ENCODE data around the gene CCDC34.

The CCDC34 gene

DNA sequence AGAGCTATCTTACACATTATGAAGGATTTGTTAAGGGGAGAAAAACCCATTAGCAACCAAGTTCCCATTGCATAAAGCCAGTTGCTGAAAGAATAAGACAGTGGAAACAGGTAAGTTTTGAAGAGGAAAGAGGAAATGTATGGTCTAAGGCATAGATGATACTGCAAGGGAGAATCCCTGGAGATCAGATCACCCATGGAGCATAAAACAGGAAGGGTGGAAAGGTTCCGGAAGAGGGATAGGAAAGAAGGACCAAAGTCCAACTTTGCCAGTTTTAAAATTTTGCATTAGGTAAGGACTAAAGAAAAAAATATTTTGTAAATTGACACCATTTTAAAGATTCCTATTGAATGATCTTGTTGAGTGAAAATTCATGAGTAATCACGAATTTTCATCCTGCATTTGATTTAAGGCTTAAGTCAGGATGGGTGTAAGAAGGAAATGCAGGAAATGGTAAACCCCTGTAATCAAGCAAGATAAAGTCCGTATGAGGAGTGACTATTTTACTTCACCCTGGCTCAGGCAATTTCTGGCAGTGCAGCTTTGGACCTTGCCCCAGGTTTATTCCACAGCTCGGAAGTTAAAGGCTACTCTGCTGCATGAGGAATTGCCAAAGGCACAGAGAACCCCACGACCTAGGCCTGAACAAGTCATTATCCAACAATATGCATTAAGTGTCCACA is 70.9 kb downstream of the CCDC34 start:
- Histone ChIP-seq H3F3A (ENCODE audit: low read depth) (no peaks in the 10 kb centered on the region), H3K9me2 (replicated peaks; ENCODE audit: low read depth, low read length) (no peaks in the 10 kb centered on the region), H3K9ac (ENCODE audit: low read depth, low read length, poor library complexity, severe bottlenecking) (no peak overlapping the region), H3K4me2 (ENCODE audit: low read depth, low read length, poor library complexity, severe bottlenecking) (no peak overlapping the region), H3K9me3 (ENCODE audit: insufficient read depth, low read depth, low read length) (peaks cover 7% of the 10 kb centered on the region; the same call in 1 of the 2 replicates), H3K27me3 (ENCODE audit: insufficient read depth, low read length, poor library complexity, severe bottlenecking) (no peaks in the 10 kb centered on the region), H4K20me1 (ENCODE audit: insufficient read depth, low read length, poor library complexity, severe bottlenecking) (no peaks in the 10 kb centered on the region), H3K79me2 (ENCODE audit: insufficient read depth, low read length) (no peaks in the 10 kb centered on the region), H2AFZ (ENCODE audit: low read length) (no peak overlapping the region), H3K36me3 (ENCODE audit: insufficient read depth, low read length) (no peaks in the 10 kb centered on the region), H3K4me1 (ENCODE audit: insufficient read depth, low read length, poor library complexity, severe bottlenecking) (no peaks in the 10 kb centered on the region), H3K4me3 (ENCODE audit: low read length, poor library complexity, severe bottlenecking) (no peak overlapping the region)
- TF ChIP-seq, protein P1, sequence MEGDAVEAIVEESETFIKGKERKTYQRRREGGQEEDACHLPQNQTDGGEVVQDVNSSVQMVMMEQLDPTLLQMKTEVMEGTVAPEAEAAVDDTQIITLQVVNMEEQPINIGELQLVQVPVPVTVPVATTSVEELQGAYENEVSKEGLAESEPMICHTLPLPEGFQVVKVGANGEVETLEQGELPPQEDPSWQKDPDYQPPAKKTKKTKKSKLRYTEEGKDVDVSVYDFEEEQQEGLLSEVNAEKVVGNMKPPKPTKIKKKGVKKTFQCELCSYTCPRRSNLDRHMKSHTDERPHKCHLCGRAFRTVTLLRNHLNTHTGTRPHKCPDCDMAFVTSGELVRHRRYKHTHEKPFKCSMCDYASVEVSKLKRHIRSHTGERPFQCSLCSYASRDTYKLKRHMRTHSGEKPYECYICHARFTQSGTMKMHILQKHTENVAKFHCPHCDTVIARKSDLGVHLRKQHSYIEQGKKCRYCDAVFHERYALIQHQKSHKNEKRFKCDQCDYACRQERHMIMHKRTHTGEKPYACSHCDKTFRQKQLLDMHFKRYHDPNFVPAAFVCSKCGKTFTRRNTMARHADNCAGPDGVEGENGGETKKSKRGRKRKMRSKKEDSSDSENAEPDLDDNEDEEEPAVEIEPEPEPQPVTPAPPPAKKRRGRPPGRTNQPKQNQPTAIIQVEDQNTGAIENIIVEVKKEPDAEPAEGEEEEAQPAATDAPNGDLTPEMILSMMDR (conservative IDR thresholded peaks at IDR 0.05; ENCODE audit: low read length), result no peak
- no peak for TF ChIP-seq EZH2phosphoT487 (IDR thresholded peaks at IDR 0.05; ENCODE audit: borderline replicate concordance)

DNA sequence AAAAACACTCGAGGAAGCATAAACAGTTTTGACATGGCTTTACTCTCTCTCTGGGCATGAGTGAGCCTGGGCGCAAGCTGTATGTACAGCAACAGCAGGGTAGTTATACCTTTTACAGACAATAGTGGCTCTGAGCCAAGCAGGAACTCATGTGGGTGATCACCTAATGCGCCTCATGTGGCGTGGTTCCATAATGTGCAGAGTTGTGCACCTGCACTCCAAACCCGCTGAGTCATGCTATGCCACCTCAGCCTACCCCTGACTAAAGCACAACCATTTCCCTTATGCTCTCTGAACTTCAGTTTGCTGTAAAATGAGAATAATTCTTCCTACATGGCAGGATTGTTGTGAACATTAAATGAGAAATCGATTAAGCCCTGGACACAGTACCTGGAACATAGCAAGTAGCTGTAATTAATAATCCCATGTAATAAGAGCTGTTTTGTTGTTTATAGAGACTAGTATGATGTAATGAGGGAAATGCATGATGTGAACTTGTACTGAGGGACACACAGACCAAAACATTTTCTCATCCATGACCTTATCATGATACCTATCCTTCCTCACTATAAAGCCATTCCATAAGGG is 71.6 kb downstream of the CCDC34 start:
- Histone ChIP-seq H3K36me3 (ENCODE audit: insufficient read depth, low read length) (no peaks in the 10 kb centered on the region), H3K4me1 (ENCODE audit: insufficient read depth, low read length, poor library complexity, severe bottlenecking) (no peaks in the 10 kb centered on the region), H4K20me1 (ENCODE audit: insufficient read depth, low read length, poor library complexity, severe bottlenecking) (no peaks in the 10 kb centered on the region), H3K9ac (ENCODE audit: low read depth, low read length, poor library complexity, severe bottlenecking) (no peak overlapping the region), H2AFZ (ENCODE audit: low read length) (no peak overlapping the region), H3F3A (ENCODE audit: low read depth) (no peaks in the 10 kb centered on the region), H3K4me3 (ENCODE audit: low read length, poor library complexity, severe bottlenecking) (no peak overlapping the region), H3K4me2 (ENCODE audit: low read depth, low read length, poor library complexity, severe bottlenecking) (no peak overlapping the region), H3K79me2 (ENCODE audit: insufficient read depth, low read length) (no peaks in the 10 kb centered on the region), H3K27me3 (ENCODE audit: insufficient read depth, low read length, poor library complexity, severe bottlenecking) (no peaks in the 10 kb centered on the region), H3K9me2 (replicated peaks; ENCODE audit: low read depth, low read length) (no peaks in the 10 kb centered on the region), H3K9me3 (ENCODE audit: insufficient read depth, low read depth, low read length) (peaks cover 7% of the 10 kb centered on the region; the same call in 1 of the 2 replicates)
- TF ChIP-seq, protein P1 (conservative IDR thresholded peaks at IDR 0.05; ENCODE audit: low read length), result no peak
- no peak for TF ChIP-seq EZH2phosphoT487 (IDR thresholded peaks at IDR 0.05; ENCODE audit: borderline replicate concordance)

DNA sequence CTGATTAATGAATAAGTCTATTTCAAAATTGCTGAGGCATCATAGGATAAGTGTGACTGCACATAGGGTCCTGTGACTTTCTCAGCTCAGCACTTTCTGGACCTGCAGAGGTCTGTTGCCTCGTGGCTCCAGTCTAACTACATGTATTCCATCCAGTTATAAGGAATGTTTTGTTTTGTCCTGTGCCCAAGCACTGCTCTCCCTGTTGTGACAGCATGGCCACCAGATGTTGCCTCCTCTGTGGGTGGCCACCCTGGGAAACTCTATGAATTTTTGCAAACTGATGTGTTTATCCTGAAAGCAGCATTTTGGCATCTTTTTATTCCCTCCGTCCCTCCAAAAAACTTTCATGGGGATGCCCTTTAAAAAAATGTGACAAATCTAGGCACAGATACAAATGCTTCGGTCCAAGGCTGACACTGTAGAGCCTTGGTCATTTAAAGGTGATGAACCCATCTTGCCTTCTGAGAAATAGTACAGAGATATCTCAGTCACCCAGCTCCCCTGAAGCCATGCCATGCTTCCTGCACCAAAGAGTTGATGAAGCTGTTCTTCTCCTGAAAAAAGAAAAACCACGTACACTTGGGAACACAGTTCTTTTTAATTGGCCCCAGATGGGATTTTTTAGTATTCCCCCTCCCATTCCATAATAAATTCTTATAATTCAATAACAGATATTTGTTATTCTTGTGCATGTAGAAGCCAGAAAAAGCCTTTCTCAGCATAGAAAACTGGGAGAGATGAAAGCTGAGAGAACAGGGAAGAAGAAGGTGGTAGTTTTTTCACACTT is 72.6 kb downstream of the CCDC34 start:
- Histone ChIP-seq H3K4me2 (ENCODE audit: low read depth, low read length, poor library complexity, severe bottlenecking) (no peak overlapping the region), H3K4me3 (ENCODE audit: low read length, poor library complexity, severe bottlenecking) (no peak overlapping the region), H3K36me3 (ENCODE audit: insufficient read depth, low read length) (no peaks in the 10 kb centered on the region), H2AFZ (ENCODE audit: low read length) (no peak overlapping the region), H3K4me1 (ENCODE audit: insufficient read depth, low read length, poor library complexity, severe bottlenecking) (no peaks in the 10 kb centered on the region), H3K9me2 (replicated peaks; ENCODE audit: low read depth, low read length) (no peaks in the 10 kb centered on the region), H3K9ac (ENCODE audit: low read depth, low read length, poor library complexity, severe bottlenecking) (no peak overlapping the region), H3K27me3 (ENCODE audit: insufficient read depth, low read length, poor library complexity, severe bottlenecking) (no peaks in the 10 kb centered on the region), H3K9me3 (ENCODE audit: insufficient read depth, low read depth, low read length) (peaks cover 7% of the 10 kb centered on the region; the same call in 1 of the 2 replicates), H4K20me1 (ENCODE audit: insufficient read depth, low read length, poor library complexity, severe bottlenecking) (no peaks in the 10 kb centered on the region), H3F3A (ENCODE audit: low read depth) (no peaks in the 10 kb centered on the region), H3K79me2 (ENCODE audit: insufficient read depth, low read length) (no peaks in the 10 kb centered on the region)
- TF ChIP-seq EZH2phosphoT487 (IDR thresholded peaks at IDR 0.05; ENCODE audit: borderline replicate concordance), result no peak
- TF ChIP-seq, protein P1 (conservative IDR thresholded peaks at IDR 0.05; ENCODE audit: low read length), result no peak
